Lung (tissue), 12 donors: Measurements from ENCODE around the gene BRD9. TPM values are rescaled to one million over a fixed set of nuclear protein-coding genes. Genes with fewer than 3 reads are reported as not detected.

ENCODE experiments used
- ATAC-seq: fragments of 200-7000 bp; cut with Tn5 transposase; one replicate; pipeline ENCODE4 v1.9.1; 2020; ENCODE audit warnings: moderate number of reproducible peaks; ENCODE audit not compliant: insufficient read depth, low FRiP score
- DNase-seq, 3 donors: peaks; one replicate each; pipeline ENCODE4 v3.0.0-alpha.2; 2013 to 2017
- H3K27ac ChIP-seq, 2 donors: one replicate each; pipeline ENCODE4 v1.5.1; 2013; ENCODE audit warnings: mild to moderate bottlenecking in 2 of 2, moderate library complexity in 2 of 2, control low read depth in 1 of 2, inconsistent platforms in 1 of 2, low read depth in 1 of 2, low read length in 1 of 2
- H3K27me3 ChIP-seq, 3 donors: one replicate each; pipeline ENCODE4 v1.5.1; 2013; ENCODE audit warnings: low read length in 2 of 3; ENCODE audit not compliant: control insufficient read depth in 3 of 3, insufficient read depth in 3 of 3
- H3K36me3 ChIP-seq, 4 donors: one replicate each; pipeline ENCODE4 v1.5.1; 2013; ENCODE audit warnings: low read length in 4 of 4, mild to moderate bottlenecking in 1 of 4, moderate library complexity in 1 of 4; ENCODE audit not compliant: control insufficient read depth in 4 of 4, insufficient read depth in 4 of 4
- H3K4me1 ChIP-seq, 5 donors: one replicate each; pipeline ENCODE4 v1.5.1; 2013; ENCODE audit warnings: low read length in 5 of 5, mild to moderate bottlenecking in 2 of 5, moderate library complexity in 1 of 5; ENCODE audit not compliant: control insufficient read depth in 5 of 5, insufficient read depth in 5 of 5
- H3K4me3 ChIP-seq: one replicate; pipeline ENCODE4 v1.5.1; 2013; ENCODE audit warnings: mild to moderate bottlenecking, control low read depth, moderate library complexity
- H3K9ac ChIP-seq, 2 donors: one replicate each; pipeline ENCODE4 v1.5.1; 2013; ENCODE audit warnings: low read length in 2 of 2, control low read depth in 1 of 2; ENCODE audit not compliant: insufficient read depth in 1 of 2
- H3K9me3 ChIP-seq, 4 donors: one replicate each; pipeline ENCODE4 v1.5.1; 2013; ENCODE audit warnings: low read length in 3 of 4, mild to moderate bottlenecking in 1 of 4, moderate library complexity in 1 of 4; ENCODE audit not compliant: control insufficient read depth in 4 of 4, insufficient read depth in 3 of 4
- CTCF ChIP-seq: IDR thresholded peaks from 2 replicates; pipeline ENCODE4 v1.5.1; 2012; ENCODE audit warnings: mild to moderate bottlenecking; ENCODE audit errors: control extremely low read depth, extremely low read depth
- WGBS, 2 donors: extraction: QIAGEN DNeasy Blood & Tissue Kit; methylation state at CpG; one replicate each; pipeline ENCODE4 v1.1.7; 2013; 5-methylcytosine and 5-hydroxymethylcytosine counted together
- polyA plus RNA-seq, 2 donors: library from polyadenylated mRNA; stranded (reverse); fragments of 200-250 nt; gene quantifications; one replicate each; pipeline ENCODE4 v1.2.1, GENCODE V29; 2013
- total RNA-seq, 2 donors: library from RNA; depleted of rRNA in 1 of 2; stranded (reverse); fragments of >200 nt in 1 of 2; gene quantifications; one replicate each; pipeline ENCODE4 v1.2.1, GENCODE V29; 2014 to 2021
- donor health status: control.
- donor health status: control.
- donor health status: Bipolar disorder and iron deficiency.
- donor health status: healthy.
- donor health status: DM: yes; HTN: yes; CAD: no.

Gene BRD9
- total and polyA plus RNA-seq, 4 donors, result 24.3 to 69.7 (median 37.3) TPM

- H3K36me3 ChIP-seq, result peaks cover 0 to 5% (median under 1%) of the 10 kb centered on the region in 4 donors
- TF ChIP-seq CTCF, result no peak
- no peaks in the 10 kb centered on the region for H3K27me3 ChIP-seq
- 83 to 86% methylated on average over 8 of the region's 8 CpGs for WGBS, 2 donors
- H3K9ac ChIP-seq, result no peak overlapping the region
- no peak overlapping the region for H3K27ac ChIP-seq
- DNase-seq (no peak), ATAC-seq (no peak)
- no peaks in the 10 kb centered on the region for H3K9me3 ChIP-seq
- H3K4me3 ChIP-seq, result no peak overlapping the region
- no peaks in the 10 kb centered on the region for H3K4me1 ChIP-seq
Observed at GRCh38 chr5:821504-821903, 71.1 kb downstream of the BRD9 start.

GRCh38 chr5:820245-820644, 72.4 kb downstream of the BRD9 start:
- no peak overlapping the region for H3K9ac ChIP-seq
- DNase-seq (no peak), ATAC-seq (no peak)
- H3K4me1 ChIP-seq, result no peaks in the 10 kb centered on the region
- no peak for TF ChIP-seq CTCF
- H3K27me3 ChIP-seq, result no peaks in the 10 kb centered on the region
- peaks cover 0 to 3% (median under 1%) of the 10 kb centered on the region in 4 donors for H3K36me3 ChIP-seq
- 72 to 75% methylated on average over 3 of the region's 3 CpGs for WGBS, 2 donors
- peaks cover 0 to 2% (median 0%) of the 10 kb centered on the region in 4 donors for H3K9me3 ChIP-seq
- no peak overlapping the region for H3K27ac ChIP-seq
- no peak overlapping the region for H3K4me3 ChIP-seq

GRCh38 chr5:819078-819477, 73.5 kb downstream of the BRD9 start:
- 78 to 86% methylated on average over 3 of the region's 3 CpGs for WGBS, 2 donors
- ATAC-seq, result no peak
- H3K4me3 ChIP-seq, result no peak overlapping the region
- H3K9me3 ChIP-seq, result peaks cover 0 to 2% (median 0%) of the 10 kb centered on the region in 4 donors
- TF ChIP-seq CTCF, result no peak
- H3K27ac ChIP-seq, result no peak overlapping the region
- H3K9ac ChIP-seq, result no peak overlapping the region
- H3K4me1 ChIP-seq, result no peaks in the 10 kb centered on the region
- H3K36me3 ChIP-seq, result peaks cover 0 to 3% (median 0%) of the 10 kb centered on the region in 4 donors
- H3K27me3 ChIP-seq, result no peaks in the 10 kb centered on the region
- DNase-seq, result no peak

- Histone ChIP-seq H3K27ac (no peak overlapping the region), H3K9ac (no peak overlapping the region), H3K36me3 (peaks cover 0 to 3% (median 0%) of the 10 kb centered on the region in 4 donors), H3K27me3 (no peaks in the 10 kb centered on the region), H3K9me3 (peaks cover 0 to 2% (median 0%) of the 10 kb centered on the region in 4 donors), H3K4me1 (no peaks in the 10 kb centered on the region), H3K4me3 (no peak overlapping the region)
- 96% methylated on average over 15 of the region's 15 CpGs for WGBS, 2 donors
- TF ChIP-seq CTCF, result no peak
- no peak for DNase-seq
- ATAC-seq, result no peak
Observed at GRCh38 chr5:816176-816575, 76.4 kb downstream of the BRD9 start.
